Duodenal mucosa (tissue), 2 donors: ENCODE results near the gene CYP39A1.

Experiments
- H3K27ac ChIP-seq: one replicate; pipeline ENCODE4 v1.7.0; 2013; ENCODE audit warnings: low read depth, low read length
- H3K27me3 ChIP-seq, 2 donors: one replicate each; pipeline ENCODE4 v1.7.0; 2013; ENCODE audit warnings: low read length in 2 of 2, control low read depth in 1 of 2; ENCODE audit not compliant: insufficient read depth in 2 of 2, control insufficient read depth in 1 of 2
- H3K36me3 ChIP-seq, 2 donors: one replicate each; pipeline ENCODE4 v1.7.0; 2013; ENCODE audit warnings: low read length in 2 of 2, control low read depth in 1 of 2; ENCODE audit not compliant: insufficient read depth in 2 of 2, control insufficient read depth in 1 of 2
- H3K4me1 ChIP-seq, 2 donors: one replicate each; pipeline ENCODE4 v1.7.0; 2013; ENCODE audit warnings: low read length in 2 of 2, control low read depth in 1 of 2; ENCODE audit not compliant: insufficient read depth in 2 of 2, control insufficient read depth in 1 of 2
- H3K4me3 ChIP-seq, 2 donors: one replicate each; pipeline ENCODE4 v1.7.0; 2013; ENCODE audit warnings: low read length in 2 of 2, low read depth in 1 of 2
- H3K9ac ChIP-seq, 2 donors: one replicate each; pipeline ENCODE4 v1.7.0; 2013; ENCODE audit warnings: low read length in 2 of 2, low read depth in 1 of 2
- H3K9me3 ChIP-seq, 2 donors: one replicate each; pipeline ENCODE4 v1.7.0; 2013; ENCODE audit warnings: low read length in 2 of 2, control low read depth in 1 of 2; ENCODE audit not compliant: control insufficient read depth in 1 of 2

CYP39A1 gene

DNA sequence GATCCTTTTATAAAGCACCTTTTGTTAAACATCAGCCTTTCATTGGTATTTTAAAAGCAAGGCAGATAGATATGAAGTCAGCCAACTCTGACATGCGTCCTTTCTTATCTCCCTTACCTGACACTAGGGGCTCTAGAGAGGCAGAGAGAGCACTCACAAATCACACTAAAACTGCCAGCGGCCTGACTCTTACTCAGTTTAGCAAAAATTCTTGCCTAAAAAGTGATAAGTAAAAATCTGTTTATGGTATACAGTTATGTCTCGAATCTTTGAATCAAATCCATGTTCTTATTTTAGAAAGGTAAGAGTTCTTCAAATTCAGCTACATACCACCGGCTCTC, 24.7 kb upstream of the CYP39A1 start:
- no peaks in the 10 kb centered on the region for H3K4me1 ChIP-seq
- H3K27me3 ChIP-seq = no peaks in the 10 kb centered on the region
- no peaks in the 10 kb centered on the region for H3K36me3 ChIP-seq
- H3K27ac ChIP-seq = no peak overlapping the region
- no peaks in the 10 kb centered on the region for H3K9me3 ChIP-seq
- H3K9ac ChIP-seq = no peak overlapping the region
- no peak overlapping the region for H3K4me3 ChIP-seq

DNA sequence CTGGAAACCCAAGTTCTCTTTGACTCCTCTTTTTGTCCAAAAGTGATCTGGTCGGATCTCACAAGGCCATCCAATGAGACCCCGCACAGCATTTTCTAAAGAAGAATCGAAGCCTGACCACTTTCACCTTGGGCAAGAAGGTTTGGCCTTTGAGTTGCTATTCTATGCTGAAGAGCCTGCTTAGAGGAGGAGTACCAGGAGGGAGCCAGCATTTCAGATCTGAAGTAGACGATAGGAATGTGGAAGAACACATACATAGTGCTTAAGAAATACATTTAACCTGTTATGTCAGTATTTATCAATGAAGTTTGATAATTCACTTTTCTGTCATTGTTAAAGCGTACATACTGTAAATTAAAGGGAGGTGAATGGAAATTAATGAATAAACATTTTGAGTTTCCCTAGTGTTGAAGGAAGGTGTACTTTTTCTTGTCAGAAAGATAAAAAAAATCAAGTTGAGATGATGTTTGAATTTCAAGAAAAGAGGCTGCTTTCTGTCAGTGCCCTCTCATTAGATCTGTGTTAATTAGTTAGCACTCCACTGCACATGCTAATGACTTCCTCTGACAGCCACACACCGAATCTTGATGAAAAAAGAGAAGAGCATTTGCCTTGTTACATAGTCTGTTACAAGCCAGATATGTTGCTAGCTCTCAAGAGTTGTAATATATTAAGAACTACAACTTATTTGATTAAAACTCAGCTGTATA, 24.1 kb upstream of the CYP39A1 start:
- no peak overlapping the region for H3K9ac ChIP-seq
- H3K36me3 ChIP-seq = no peaks in the 10 kb centered on the region
- no peak overlapping the region for H3K4me3 ChIP-seq
- H3K27ac ChIP-seq = no peak overlapping the region
- H3K9me3 ChIP-seq = no peaks in the 10 kb centered on the region
- H3K27me3 ChIP-seq = no peaks in the 10 kb centered on the region
- no peaks in the 10 kb centered on the region for H3K4me1 ChIP-seq

DNA sequence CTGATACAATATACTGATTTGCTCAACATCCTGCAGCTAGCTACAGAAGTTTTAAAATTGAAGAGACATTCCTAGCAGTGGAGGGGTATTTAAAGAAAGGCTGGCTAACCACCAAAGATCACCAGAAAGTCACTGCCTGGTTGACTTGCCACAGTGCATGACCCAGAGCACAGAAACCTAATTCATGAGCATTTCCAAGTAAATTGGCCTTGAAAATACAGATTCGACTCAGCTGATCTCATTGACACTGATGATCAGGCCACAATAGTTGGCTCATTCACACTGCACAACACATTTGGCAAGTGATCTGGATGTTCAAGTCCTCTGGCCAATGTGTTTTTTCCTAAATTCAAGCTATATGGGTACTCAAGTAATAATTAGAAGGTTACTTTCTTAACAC, 21.8 kb upstream of the CYP39A1 start:
- Histone ChIP-seq H3K9me3 (no peaks in the 10 kb centered on the region), H3K27me3 (no peaks in the 10 kb centered on the region), H3K27ac (no peak overlapping the region), H3K9ac (no peak overlapping the region), H3K4me1 (no peaks in the 10 kb centered on the region), H3K36me3 (no peaks in the 10 kb centered on the region), H3K4me3 (no peak overlapping the region)

DNA sequence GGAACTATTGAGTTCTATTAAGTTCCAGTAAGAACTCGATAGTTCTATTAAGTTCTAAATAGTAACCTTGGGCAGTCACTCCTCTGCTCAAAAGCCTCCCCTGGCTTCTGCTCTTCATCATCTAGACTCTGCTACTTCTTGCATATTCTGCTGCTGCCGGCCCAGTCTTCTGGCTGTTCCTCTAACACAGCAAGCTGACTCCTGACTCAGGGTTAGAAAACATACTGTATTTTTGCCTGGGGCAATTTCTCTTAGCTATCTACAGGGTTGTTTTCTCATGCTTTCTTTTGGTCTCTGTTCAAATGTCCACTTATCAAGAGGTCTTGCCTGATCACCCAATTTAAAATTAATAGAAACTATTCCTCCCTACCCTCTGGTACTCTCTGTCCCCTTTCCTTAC, 14.8 kb upstream of the CYP39A1 start:
- Histone ChIP-seq H3K9ac (no peak overlapping the region), H3K27me3 (no peaks in the 10 kb centered on the region), H3K36me3 (no peaks in the 10 kb centered on the region), H3K27ac (no peak overlapping the region), H3K4me3 (no peak overlapping the region), H3K9me3 (no peaks in the 10 kb centered on the region), H3K4me1 (no peaks in the 10 kb centered on the region)

DNA sequence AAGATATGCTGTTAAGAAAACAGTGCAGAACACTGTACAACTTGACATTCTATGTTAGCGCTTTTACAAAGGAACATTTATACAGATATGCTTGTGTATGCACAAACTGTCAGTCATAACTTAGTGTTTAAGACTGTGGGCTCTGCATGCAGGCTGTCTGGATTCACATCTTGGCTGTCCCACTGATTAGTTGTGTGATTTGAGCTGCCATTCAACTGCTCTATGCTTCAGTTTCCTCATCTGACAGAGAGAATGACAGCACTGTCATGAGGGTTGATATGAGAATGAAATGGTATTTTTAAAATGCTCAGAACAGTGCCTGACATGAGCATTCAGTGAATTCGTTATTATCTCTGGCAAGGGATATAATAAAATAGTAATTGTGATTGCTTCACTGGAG, 8.9 kb upstream of the CYP39A1 start:
- H3K4me1 ChIP-seq = no peaks in the 10 kb centered on the region
- H3K4me3 ChIP-seq = no peak overlapping the region
- H3K27me3 ChIP-seq = no peaks in the 10 kb centered on the region
- H3K9me3 ChIP-seq = no peaks in the 10 kb centered on the region
- no peak overlapping the region for H3K27ac ChIP-seq
- H3K9ac ChIP-seq = no peak overlapping the region
- no peaks in the 10 kb centered on the region for H3K36me3 ChIP-seq

DNA sequence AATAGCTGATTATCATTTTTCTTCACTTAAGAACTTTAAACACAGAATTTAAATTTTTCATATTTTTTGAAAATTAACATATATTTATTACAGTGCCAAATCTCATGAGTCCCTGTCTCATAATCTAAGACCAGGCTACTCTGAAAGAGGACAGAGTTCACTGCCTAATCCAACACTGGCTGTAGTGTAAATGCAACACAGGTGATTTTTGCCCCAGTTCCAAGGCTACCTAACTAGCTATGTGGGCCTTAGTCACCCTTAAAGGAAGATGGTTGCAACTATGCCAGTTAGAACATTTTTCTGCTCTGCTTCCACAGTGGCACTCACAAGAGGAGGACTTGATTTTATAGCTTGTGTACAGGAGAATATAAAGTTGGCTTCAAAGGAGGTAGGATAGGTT, 5.0 kb upstream of the CYP39A1 start:
- H3K9ac ChIP-seq = no peak overlapping the region
- H3K27ac ChIP-seq = no peak overlapping the region
- peaks cover 4 to 7% of the 10 kb centered on the region in 2 donors for H3K27me3 ChIP-seq
- peaks cover 4 to 6% of the 10 kb centered on the region in 2 donors for H3K4me1 ChIP-seq
- no peaks in the 10 kb centered on the region for H3K9me3 ChIP-seq
- H3K4me3 ChIP-seq = no peak overlapping the region
- no peaks in the 10 kb centered on the region for H3K36me3 ChIP-seq

DNA sequence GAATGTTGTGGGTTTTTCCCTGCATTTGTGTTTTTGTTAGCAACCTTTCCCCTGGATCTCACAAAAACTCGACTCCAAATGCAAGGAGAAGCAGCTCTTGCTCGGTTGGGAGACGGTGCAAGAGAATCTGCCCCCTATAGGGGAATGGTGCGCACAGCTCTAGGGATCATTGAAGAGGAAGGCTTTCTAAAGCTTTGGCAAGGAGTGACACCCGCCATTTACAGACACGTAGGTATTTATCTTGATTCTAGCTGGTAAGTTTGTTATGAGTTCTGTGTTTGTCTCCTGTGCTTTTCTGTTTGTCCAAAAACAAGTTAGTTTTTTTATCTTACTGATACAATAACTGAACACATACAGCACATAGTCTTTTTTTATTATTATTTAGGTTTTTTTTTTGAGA, 3.2 kb upstream of the CYP39A1 start:
- Histone ChIP-seq H3K4me1 (peaks cover 9% of the 10 kb centered on the region in 2 donors), H3K4me3 (no peak overlapping the region), H3K27me3 (peaks cover 4 to 7% of the 10 kb centered on the region in 2 donors), H3K9me3 (no peaks in the 10 kb centered on the region), H3K9ac (no peak overlapping the region), H3K27ac (no peak overlapping the region), H3K36me3 (no peaks in the 10 kb centered on the region)

DNA sequence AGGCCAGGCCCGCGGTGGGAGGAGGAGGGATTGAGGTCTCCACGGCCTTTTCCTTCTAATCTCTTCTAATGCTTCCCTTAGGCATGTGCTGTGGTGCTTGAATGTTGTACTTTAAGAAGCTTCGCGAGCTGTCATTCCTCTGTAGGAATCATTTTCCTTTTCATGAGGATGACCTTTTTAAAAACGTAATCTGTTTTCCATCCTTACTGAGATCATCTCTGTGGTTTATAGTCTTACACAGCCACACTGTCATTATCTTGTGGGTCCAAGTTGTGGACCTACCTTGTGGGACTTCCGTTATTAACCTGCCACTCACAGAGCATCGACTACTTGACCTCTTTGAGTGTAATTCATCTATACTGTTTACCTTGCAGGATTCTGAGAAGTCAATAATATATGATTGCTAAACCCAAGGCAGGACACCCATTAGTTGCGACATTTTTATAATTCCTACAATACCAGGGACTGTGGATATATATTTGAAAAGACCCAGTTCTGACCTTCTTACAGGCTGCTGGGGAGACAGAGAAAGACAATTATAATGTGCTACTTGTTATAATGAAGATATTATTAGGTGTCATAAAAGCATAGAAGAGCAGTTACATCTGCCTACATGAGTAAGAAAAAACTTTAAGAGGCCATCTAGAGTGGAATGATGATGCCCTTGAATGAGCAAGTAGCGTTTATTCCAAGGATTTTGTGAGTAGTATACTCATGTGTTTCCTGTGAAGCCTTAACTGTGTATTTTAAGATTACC, 999 bp upstream of the CYP39A1 start:
- no peaks in the 10 kb centered on the region for H3K9me3 ChIP-seq
- no peaks in the 10 kb centered on the region for H3K36me3 ChIP-seq
- no peak overlapping the region for H3K27ac ChIP-seq
- H3K4me1 ChIP-seq = peaks cover 9 to 10% of the 10 kb centered on the region in 2 donors
- H3K9ac ChIP-seq = peak overlapping the region; percentile 63 to 78
- peaks cover 4 to 7% of the 10 kb centered on the region in 2 donors for H3K27me3 ChIP-seq
- H3K4me3 ChIP-seq = peak overlapping the region; percentile 86 to 87

DNA sequence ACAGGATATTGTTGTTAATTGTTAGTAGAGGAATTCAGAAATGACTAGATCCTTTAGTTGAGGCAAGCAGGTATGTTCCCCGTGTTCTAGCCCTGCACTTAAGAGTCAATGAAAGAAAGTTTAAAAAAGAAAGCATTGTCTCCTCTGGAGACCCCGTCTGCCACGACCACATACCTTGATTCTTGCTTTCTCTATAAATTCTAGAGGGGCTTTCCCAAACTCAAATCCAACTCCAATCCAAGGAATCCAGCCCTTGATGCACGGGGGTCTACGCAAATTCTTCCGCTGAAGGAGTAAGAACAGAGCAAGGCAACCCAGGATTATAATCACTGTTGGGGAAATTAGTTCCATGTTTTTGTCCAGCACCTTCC, 401 bp downstream of the CYP39A1 start:
- no peaks in the 10 kb centered on the region for H3K9me3 ChIP-seq
- peak overlapping the region; percentile 86 to 87 for H3K4me3 ChIP-seq
- H3K27ac ChIP-seq = no peak overlapping the region
- H3K36me3 ChIP-seq = no peaks in the 10 kb centered on the region
- H3K4me1 ChIP-seq = peaks cover 9 to 10% of the 10 kb centered on the region in 2 donors
- peak overlapping the region; percentile 63 to 78 for H3K9ac ChIP-seq
- peaks cover 4 to 7% of the 10 kb centered on the region in 2 donors for H3K27me3 ChIP-seq

DNA sequence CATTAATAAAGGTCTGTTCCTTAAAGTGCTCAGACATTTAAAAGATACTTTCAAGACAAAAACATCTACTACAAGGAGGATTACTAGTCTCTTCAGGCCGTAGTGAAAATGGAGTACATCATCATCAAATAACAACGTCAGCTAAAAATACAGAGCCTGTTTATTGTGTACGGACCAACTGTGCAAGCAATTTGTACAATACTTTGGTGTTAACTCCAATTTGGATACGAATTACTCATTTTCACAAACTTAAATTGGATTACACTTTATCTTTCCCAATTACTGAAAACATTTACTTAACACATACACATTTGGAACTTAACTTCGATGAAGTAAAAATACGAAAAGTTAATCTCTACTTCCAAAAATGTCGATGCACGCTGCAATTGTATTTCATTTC, 802 bp downstream of the CYP39A1 start:
- Histone ChIP-seq H3K36me3 (no peaks in the 10 kb centered on the region), H3K9ac (peak overlapping the region; percentile 63 to 78), H3K4me1 (peaks cover 9 to 10% of the 10 kb centered on the region in 2 donors), H3K9me3 (no peaks in the 10 kb centered on the region), H3K27me3 (peaks cover 4 to 7% of the 10 kb centered on the region in 2 donors), H3K4me3 (peak overlapping the region; percentile 86 to 87), H3K27ac (no peak overlapping the region)
